Thymus (tissue), 11 donors: ENCODE results near the gene BBOX1. TPM values are rescaled to one million over a fixed set of nuclear protein-coding genes. Genes with fewer than 3 reads are reported as not detected.

ENCODE experiments used
- DNase-seq, 9 donors: peaks; one replicate each; pipeline ENCODE4 v3.0.0-alpha.2; 2013; ENCODE audit warnings: low spot score in 9 of 9, low read depth in 6 of 9, missing footprints in 1 of 9
- H3K27ac ChIP-seq, 2 donors: one replicate each; pipeline ENCODE4 v1.5.1; 2013; ENCODE audit warnings: control low read depth in 1 of 2, low read depth in 1 of 2, low read length in 1 of 2, mild to moderate bottlenecking in 1 of 2, moderate library complexity in 1 of 2
- H3K27me3 ChIP-seq, 2 donors: one replicate each; pipeline ENCODE4 v1.5.1; 2013; ENCODE audit warnings: low read length in 1 of 2; ENCODE audit not compliant: control insufficient read depth in 2 of 2, insufficient read depth in 1 of 2
- H3K36me3 ChIP-seq, 2 donors: one replicate each; pipeline ENCODE4 v1.5.1; 2013; ENCODE audit warnings: low read length in 1 of 2, mild to moderate bottlenecking in 1 of 2, moderate library complexity in 1 of 2; ENCODE audit not compliant: control insufficient read depth in 2 of 2, insufficient read depth in 2 of 2
- H3K4me1 ChIP-seq, 2 donors: one replicate each; pipeline ENCODE4 v1.5.1; 2013; ENCODE audit warnings: low read length in 2 of 2; ENCODE audit not compliant: control insufficient read depth in 2 of 2, insufficient read depth in 2 of 2
- H3K4me3 ChIP-seq, 2 donors: one replicate each; pipeline ENCODE4 v1.5.1; 2013; ENCODE audit warnings: low read length in 2 of 2, control low read depth in 1 of 2, mild to moderate bottlenecking in 1 of 2
- H3K9me3 ChIP-seq, 2 donors: one replicate each; pipeline ENCODE4 v1.5.1; 2013; ENCODE audit warnings: low read length in 1 of 2, mild to moderate bottlenecking in 1 of 2; ENCODE audit not compliant: control insufficient read depth in 2 of 2, insufficient read depth in 1 of 2
- WGBS: extraction: QIAGEN DNeasy Blood & Tissue Kit; methylation state at CpG from one replicate; pipeline ENCODE4 v1.1.7; 2013; 5-methylcytosine and 5-hydroxymethylcytosine counted together
- polyA plus RNA-seq: library from polyadenylated mRNA; stranded (reverse); fragments of 200-250 nt; gene quantifications from one replicate; pipeline ENCODE4 v1.2.3, GENCODE V29; 2013
- total RNA-seq: library from RNA; stranded (reverse); fragments of 120-200 nt; gene quantifications from one replicate; pipeline ENCODE4 v1.2.4, GENCODE V29; 2013
- donor health status: healthy.

BBOX1 gene
- total and polyA plus RNA-seq, 2 donors, result 0.42 to 8.5 TPM

- Histone ChIP-seq H3K36me3 (no peaks in the 10 kb centered on the region), H3K4me3 (no peak overlapping the region), H3K9me3 (peaks cover 0 to 5% of the 10 kb centered on the region in 2 donors), H3K27ac (peak overlapping the region; percentile 42 to 74), H3K27me3 (no peaks in the 10 kb centered on the region), H3K4me1 (peaks cover 0 to 2% of the 10 kb centered on the region in 2 donors)
- WGBS, result 90% methylated on average over 2 of the region's 2 CpGs
- DNase-seq, result no peak
Observed at GRCh38 chr11:27041141-27041899, 705 bp downstream of the BBOX1 start.

GRCh38 chr11:27046956-27047355 is 6.3 kb downstream of the BBOX1 start:
- H3K4me1 ChIP-seq, result no peaks in the 10 kb centered on the region
- DNase-seq, result no peak
- WGBS, result 91% methylated on average over 2 of the region's 2 CpGs
- no peak overlapping the region for H3K4me3 ChIP-seq
- no peak overlapping the region for H3K27ac ChIP-seq
- H3K9me3 ChIP-seq, result no peaks in the 10 kb centered on the region
- H3K27me3 ChIP-seq, result no peaks in the 10 kb centered on the region
- no peaks in the 10 kb centered on the region for H3K36me3 ChIP-seq

GRCh38 chr11:27052668-27053067 is 12.1 kb downstream of the BBOX1 start:
- 96% methylated on average over 1 of the region's 1 CpG for WGBS
- H3K36me3 ChIP-seq, result no peaks in the 10 kb centered on the region
- H3K27me3 ChIP-seq, result no peaks in the 10 kb centered on the region
- no peak overlapping the region for H3K27ac ChIP-seq
- no peaks in the 10 kb centered on the region for H3K9me3 ChIP-seq
- DNase-seq, result no peak
- no peak overlapping the region for H3K4me3 ChIP-seq
- no peaks in the 10 kb centered on the region for H3K4me1 ChIP-seq

GRCh38 chr11:27055065-27055682 is 14.6 kb downstream of the BBOX1 start:
- Histone ChIP-seq H3K4me3 (no peak overlapping the region), H3K36me3 (no peaks in the 10 kb centered on the region), H3K27ac (no peak overlapping the region), H3K27me3 (no peaks in the 10 kb centered on the region), H3K4me1 (no peaks in the 10 kb centered on the region), H3K9me3 (peaks cover 0 to 4% of the 10 kb centered on the region in 2 donors)
- no peak for DNase-seq
- WGBS, result 80% methylated on average over 6 of the region's 6 CpGs

- H3K4me3 ChIP-seq, result no peak overlapping the region
- no peaks in the 10 kb centered on the region for H3K4me1 ChIP-seq
- DNase-seq, result no peak
- H3K27me3 ChIP-seq, result no peaks in the 10 kb centered on the region
- H3K9me3 ChIP-seq, result peaks cover 0 to 4% of the 10 kb centered on the region in 2 donors
- H3K27ac ChIP-seq, result no peak overlapping the region
- H3K36me3 ChIP-seq, result no peaks in the 10 kb centered on the region
- 96% methylated on average over 6 of the region's 6 CpGs for WGBS
Observed at GRCh38 chr11:27057091-27057780, 16.6 kb downstream of the BBOX1 start.

DNA sequence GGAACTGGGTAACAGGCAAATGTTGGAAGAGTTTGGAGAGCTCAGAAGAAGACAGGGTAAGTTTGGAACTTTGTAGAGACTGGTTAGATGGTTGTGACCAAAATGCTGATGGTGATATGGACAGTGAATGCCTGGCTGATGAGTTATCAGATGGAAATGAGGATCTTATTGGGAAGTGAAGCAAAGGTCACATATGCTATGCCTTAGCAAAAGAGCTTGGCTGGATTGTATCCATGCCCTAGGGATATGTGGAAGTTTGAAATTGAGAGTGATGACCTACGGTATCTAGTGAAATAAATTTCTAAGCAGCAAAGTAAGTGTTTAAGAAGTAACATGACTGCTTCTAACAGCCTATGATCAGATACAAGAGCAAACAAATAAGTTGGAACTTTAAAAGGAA is 17.8 kb downstream of the BBOX1 start:
- peaks cover 0 to 4% of the 10 kb centered on the region in 2 donors for H3K9me3 ChIP-seq
- WGBS, result 57% methylated on average over 1 of the region's 1 CpG
- no peak overlapping the region for H3K4me3 ChIP-seq
- no peak overlapping the region for H3K27ac ChIP-seq
- H3K4me1 ChIP-seq, result no peaks in the 10 kb centered on the region
- no peaks in the 10 kb centered on the region for H3K36me3 ChIP-seq
- no peaks in the 10 kb centered on the region for H3K27me3 ChIP-seq
- no peak for DNase-seq

- no peak overlapping the region for H3K27ac ChIP-seq
- WGBS, result 63% methylated on average over 3 of the region's 3 CpGs
- peaks cover 0 to 4% of the 10 kb centered on the region in 2 donors for H3K9me3 ChIP-seq
- H3K27me3 ChIP-seq, result no peaks in the 10 kb centered on the region
- DNase-seq, result no peak
- no peaks in the 10 kb centered on the region for H3K36me3 ChIP-seq
- no peaks in the 10 kb centered on the region for H3K4me1 ChIP-seq
- H3K4me3 ChIP-seq, result no peak overlapping the region
Observed at GRCh38 chr11:27059431-27059830, 18.8 kb downstream of the BBOX1 start.

DNA sequence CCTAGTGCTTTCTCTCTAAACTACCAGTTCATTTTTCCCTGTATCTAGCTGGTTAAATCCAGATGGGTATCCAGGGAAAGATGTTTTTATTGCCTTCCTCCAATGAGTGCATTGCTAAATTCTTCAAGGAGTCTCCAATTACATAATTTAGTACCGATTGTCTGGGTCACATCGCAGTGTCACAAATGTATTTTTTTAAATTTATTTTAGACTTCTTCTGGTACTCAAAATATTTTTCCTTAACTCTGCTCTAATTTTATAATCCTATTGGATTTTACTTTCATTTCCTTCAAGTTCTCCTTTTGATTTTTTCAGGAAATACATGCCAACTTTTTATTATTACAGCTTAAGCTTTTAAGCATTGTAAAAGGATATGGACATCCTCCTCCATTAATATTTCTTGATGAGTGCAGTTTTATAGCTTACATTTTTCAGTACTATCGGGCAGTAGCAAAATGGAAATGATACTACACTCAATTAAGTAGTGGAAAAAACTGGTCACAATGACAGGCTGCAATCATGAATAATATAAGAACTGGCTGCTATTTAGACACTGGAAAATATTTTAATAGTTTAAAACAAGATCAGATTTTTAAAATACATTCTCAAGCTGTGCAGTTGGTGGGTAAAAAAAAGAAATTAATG is 20.3 kb downstream of the BBOX1 start:
- no peaks in the 10 kb centered on the region for H3K27me3 ChIP-seq
- peaks cover 0 to 4% of the 10 kb centered on the region in 2 donors for H3K9me3 ChIP-seq
- H3K27ac ChIP-seq, result no peak overlapping the region
- no peaks in the 10 kb centered on the region for H3K4me1 ChIP-seq
- WGBS, result 89% methylated on average over 3 of the region's 3 CpGs
- DNase-seq, result no peak
- H3K4me3 ChIP-seq, result no peak overlapping the region
- H3K36me3 ChIP-seq, result no peaks in the 10 kb centered on the region

GRCh38 chr11:27061461-27061821 is 20.8 kb downstream of the BBOX1 start:
- no peaks in the 10 kb centered on the region for H3K4me1 ChIP-seq
- H3K27ac ChIP-seq, result no peak overlapping the region
- H3K27me3 ChIP-seq, result no peaks in the 10 kb centered on the region
- H3K4me3 ChIP-seq, result no peak overlapping the region
- 89% methylated on average over 2 of the region's 2 CpGs for WGBS
- no peak for DNase-seq
- no peaks in the 10 kb centered on the region for H3K36me3 ChIP-seq
- peaks cover 0 to 4% of the 10 kb centered on the region in 2 donors for H3K9me3 ChIP-seq
